A673 (cell line): ENCODE measurements around the gene KLHL41.

Experiments used
- EZH2 ChIP-seq: fragments of 200-600 bp; sonication (generic); IDR thresholded peaks from 2 replicates; pipeline ENCODE4 v1.6.1; 2017; ENCODE audit warnings: borderline replicate concordance, low read depth, mild to moderate bottlenecking, mixed read lengths, antibody characterized with exemption, low read length; ENCODE audit not compliant: poor library complexity, severe bottlenecking
- TF ChIP-seq, protein P1 (sequence below): fragments of 300-800, 200-600 bp; sonication (generic); conservative IDR thresholded peaks from 2 replicates; pipeline ENCODE4 v1.5.1; 2017; ENCODE audit warnings: low read depth, mild to moderate bottlenecking, antibody characterized with exemption, low read length, moderate library complexity, mixed read lengths

DNA sequence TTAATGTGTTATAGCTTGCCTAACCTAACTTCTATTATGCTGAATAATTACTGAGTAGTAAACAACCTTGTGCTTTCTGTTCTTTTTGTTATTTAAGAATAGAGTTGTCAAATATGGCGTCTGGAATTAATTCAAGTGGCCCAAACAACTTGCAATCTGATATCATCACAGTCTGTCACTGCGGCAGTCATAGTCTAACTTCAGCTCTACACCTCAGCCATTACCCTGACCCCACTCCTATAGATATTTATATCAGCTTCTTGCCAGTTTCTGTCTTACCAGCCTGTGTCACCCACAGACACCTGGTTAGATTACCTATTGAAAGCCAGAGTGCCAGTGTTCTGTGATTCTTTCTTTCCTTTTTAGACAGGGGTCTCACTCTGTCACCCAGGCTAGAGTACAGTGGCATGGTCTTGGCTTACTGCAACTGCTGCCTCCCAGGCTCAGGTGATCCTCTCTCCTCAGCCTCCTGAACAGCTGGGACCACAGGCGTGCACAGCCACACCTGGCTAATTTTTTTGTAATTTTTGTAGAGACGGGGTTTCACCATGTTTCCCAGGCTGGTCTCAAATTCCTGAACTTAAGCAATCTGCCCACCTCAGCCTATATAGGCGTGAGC is 14.1 kb upstream of the KLHL41 start:
- TF ChIP-seq, protein P1, sequence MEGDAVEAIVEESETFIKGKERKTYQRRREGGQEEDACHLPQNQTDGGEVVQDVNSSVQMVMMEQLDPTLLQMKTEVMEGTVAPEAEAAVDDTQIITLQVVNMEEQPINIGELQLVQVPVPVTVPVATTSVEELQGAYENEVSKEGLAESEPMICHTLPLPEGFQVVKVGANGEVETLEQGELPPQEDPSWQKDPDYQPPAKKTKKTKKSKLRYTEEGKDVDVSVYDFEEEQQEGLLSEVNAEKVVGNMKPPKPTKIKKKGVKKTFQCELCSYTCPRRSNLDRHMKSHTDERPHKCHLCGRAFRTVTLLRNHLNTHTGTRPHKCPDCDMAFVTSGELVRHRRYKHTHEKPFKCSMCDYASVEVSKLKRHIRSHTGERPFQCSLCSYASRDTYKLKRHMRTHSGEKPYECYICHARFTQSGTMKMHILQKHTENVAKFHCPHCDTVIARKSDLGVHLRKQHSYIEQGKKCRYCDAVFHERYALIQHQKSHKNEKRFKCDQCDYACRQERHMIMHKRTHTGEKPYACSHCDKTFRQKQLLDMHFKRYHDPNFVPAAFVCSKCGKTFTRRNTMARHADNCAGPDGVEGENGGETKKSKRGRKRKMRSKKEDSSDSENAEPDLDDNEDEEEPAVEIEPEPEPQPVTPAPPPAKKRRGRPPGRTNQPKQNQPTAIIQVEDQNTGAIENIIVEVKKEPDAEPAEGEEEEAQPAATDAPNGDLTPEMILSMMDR, result no peak
- TF ChIP-seq EZH2, result no peak
